NCI-H1930 (cell line): ENCODE results near the gene FBXL7.

Source experiments
- DNase-seq, 2 experiments: peaks; one replicate each; lab custom pipeline; 2025; lab: John Stamatoyannopoulos, UW

The FBXL7 gene

DNA sequence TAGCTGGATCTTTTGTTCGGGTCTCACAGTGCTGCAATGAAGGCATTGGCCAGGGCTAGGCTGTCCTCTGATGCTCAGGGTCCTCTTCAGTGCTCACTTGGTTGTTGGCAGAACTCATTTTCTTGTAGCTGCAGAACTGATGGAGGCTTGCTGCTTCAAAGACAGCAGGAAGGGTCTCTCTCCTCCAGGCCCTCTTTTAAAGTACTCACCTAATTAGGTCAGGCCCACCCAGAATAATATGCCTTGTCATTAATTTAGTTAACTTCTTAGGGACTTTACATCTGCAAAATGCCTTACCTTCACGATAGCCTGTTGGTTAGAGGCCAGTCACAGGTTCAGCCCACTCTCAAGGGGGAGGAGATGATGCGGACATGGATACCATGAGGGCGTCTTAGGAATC, 114.7 kb downstream of the FBXL7 start:
- DNase-seq, result no peak

- DNase-seq, result no peak
Measured at GRCh38 chr5:15615859-15616258, 115.9 kb downstream of the FBXL7 start.

DNA sequence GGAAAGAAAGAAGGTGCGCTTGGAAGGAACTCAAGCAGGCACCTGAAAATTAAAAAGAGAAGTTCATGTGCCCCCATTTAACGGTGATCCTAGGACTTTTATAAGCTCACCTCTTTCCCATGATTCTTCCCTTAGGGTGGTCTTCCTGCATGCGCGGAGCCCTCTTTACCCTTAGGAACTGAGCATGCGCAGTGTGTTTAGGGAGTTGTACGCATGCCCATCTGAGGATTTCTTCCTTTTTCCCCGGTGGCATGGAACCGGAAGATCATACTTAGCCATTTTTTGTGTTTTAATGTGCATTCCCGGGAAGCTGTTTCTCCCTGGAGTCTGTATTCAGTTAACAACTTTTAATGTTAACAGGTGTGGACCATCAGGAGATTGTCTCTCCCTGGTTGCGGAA, 119.0 kb downstream of the FBXL7 start:
- no peak for DNase-seq

DNA sequence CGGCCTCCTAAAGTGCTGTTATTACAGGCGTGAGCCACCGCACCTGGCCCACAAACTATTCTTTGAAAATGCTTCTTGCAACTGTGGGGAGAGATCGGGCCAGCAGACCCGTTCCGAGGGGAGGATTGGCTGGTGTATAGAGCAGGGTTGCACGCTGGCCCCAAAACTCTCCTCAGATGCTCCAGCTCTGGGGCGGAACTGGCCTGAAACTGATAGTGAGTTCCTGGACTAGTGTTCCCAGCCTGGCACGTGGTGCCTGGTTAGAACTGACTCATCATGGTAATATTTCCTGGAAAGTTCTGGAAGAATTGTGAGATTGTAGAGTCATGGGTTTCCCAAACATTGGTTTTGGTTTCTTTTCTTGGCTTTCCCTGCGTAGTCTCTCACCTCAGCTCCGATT, 120.5 kb downstream of the FBXL7 start:
- DNase-seq, result no peak

GRCh38 chr5:15621094-15621493, 121.1 kb downstream of the FBXL7 start:
- no peak for DNase-seq

DNA sequence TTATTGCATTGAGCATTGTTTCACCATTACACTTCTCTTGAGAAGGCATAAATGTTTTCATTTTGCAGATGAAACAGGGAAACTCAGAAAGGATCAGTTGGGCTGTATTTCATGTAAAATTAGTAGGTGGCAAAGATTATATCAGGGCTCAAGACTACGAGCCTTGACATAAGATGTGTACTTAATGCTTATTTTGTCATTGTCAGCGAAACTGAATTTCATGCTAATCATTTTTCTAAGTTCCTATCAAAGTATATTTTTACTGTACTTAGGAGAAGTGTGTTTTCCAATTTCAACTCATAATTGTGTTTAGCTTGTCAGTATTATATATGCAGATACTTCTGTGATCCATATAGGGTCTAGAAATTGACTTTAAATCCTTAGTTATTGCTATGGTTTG, 123.8 kb downstream of the FBXL7 start:
- DNase-seq, result no peak

DNA sequence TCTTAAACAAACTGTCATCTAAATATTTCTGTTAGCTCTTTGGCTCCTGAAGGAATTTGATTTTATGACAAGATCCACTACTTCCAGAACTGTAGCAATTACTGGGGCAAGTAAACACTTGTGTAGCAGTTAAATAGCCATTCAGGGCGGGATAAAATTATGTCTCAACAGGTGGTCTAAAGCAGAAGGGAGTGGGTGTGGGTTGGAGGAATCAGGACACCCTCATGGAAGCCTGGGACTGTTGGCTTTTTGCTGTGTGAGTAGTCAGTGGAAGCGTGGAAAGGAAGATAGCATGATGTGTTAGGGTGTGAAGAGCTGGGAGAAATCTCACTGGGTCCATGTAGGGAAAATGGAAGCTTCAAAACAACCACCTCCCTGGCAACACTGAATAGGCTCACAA, 127.1 kb downstream of the FBXL7 start:
- DNase-seq, result no peak

DNA sequence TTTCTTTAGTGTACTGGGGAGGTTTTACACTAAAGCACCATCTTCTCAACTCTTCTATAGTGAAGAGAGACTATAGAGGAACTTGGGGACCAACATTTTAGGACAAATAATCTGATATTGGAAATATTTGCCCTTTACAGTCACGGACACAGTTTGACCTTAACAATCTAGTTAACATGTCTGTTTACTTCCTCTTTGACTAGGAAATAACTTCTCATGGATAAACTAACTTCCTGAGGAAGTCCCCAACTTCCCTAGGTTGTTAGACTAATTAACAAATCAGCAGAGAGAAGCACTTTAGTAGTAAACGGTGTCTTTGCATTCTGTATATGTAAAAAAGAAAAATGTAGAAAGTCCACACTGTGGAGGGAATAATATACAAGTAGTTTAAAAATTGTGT, 127.7 kb downstream of the FBXL7 start:
- DNase-seq, result no peak

DNA sequence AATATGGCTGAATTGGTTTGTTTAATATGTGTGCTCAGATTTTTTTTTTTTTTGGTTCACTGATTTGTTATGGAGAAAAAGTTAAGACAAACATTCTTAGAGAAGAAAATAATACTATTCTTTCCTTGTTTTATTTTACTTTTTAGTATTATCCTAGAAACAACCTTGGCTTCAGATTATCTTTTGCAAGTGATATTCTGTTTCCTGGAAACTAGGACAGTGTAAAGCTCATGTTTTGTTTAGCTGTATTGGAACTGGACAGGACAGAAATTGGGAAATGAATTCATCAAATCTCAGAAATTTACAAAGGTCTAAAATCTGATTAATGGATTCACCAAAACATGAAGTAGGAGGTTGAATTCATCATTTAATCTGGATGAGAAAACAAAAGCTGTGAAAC, 130.5 kb downstream of the FBXL7 start:
- DNase-seq, result no peak

DNA sequence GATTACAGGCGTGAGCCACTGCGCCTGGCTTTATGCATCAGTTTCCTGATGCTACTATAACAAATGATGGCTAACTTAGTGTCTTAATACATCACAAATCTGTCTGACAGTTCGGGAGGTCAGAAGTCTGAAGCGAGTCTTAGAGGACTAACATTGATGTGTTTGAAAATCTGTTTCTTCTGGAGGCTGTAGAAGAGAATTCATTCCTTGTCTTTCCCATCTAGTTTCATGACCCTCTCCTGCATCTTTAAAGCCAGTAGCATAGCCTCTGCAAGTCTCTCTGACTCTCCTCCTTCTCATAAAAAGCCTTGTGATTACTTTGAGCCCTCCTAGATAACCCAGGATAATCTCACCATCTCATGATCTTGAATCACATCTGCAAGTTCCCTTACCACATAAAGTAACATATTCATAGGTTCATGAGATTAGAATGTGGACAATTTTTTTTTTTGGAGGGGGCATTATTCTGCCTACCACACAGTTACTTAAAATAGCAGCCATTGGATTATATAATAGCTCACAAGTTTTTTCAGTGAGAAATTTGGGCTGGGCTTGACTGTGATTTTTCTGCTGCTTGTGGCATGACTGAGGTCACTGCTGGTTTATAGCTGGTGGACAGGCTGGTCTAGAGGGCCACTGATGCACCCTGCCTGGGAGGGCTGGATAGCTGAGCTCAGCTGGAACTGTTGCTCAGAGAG, 134.8 kb downstream of the FBXL7 start:
- no peak for DNase-seq

DNA sequence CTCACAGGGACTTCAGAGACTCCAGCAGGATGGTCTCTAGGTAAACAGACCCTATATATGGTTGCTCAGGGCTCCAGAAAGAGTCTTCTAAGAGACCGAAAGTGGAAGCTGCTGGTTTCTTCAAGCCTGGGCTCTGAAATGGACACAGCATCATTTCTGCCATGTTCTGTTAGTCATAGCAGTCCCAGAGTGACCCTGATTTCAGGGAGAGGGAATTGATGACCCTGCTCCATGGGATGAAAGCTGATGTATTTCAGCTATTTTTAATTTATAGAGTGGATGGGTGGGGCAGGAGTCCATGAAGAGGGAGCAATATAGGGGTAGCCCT, 135.3 kb downstream of the FBXL7 start:
- DNase-seq, result no peak

GRCh38 chr5:15637345-15637744, 137.4 kb downstream of the FBXL7 start:
- no peak for DNase-seq

DNA sequence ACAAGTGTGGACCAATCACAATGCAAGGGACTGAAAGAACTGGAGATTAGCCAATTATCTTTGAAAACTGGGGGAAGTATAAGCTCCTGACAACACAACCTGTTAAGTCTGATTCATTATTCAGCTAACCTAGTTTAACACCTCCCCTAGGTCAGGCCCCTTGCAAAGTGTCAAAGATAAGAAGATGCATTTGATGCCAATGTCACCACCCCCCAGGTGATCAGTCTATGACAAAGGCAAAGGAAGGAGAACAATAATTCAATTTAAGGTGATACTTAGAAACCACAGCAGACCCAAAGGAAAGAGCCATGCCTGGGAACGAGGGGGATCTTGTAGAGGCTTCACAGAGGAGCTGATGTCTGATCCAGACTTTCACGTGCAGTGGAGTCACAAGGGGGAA, 137.9 kb downstream of the FBXL7 start:
- no peak for DNase-seq

DNA sequence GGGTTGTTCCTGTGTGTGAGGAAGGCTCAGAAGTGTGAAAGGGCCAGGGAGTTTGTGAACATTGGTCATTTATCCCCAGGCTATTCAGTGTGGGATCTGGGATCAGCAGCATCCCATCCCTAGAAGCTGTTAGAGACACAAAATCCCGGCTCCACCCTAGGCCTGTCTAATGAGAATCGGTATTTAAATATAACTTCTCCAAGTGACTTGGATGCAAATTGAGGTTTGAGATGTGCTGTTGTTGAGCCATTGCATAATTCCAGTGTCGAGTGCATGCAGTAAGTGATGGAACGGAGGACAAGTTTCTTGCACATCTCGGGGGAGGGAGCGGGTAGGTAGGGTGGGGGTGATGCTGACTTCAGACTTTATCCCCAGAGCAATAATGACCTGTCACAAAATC, 138.3 kb downstream of the FBXL7 start:
- no peak for DNase-seq

- DNase-seq, result no peak
Measured at GRCh38 chr5:15639288-15639687, 139.3 kb downstream of the FBXL7 start.

GRCh38 chr5:15640116-15640515, 140.1 kb downstream of the FBXL7 start:
- no peak for DNase-seq

DNA sequence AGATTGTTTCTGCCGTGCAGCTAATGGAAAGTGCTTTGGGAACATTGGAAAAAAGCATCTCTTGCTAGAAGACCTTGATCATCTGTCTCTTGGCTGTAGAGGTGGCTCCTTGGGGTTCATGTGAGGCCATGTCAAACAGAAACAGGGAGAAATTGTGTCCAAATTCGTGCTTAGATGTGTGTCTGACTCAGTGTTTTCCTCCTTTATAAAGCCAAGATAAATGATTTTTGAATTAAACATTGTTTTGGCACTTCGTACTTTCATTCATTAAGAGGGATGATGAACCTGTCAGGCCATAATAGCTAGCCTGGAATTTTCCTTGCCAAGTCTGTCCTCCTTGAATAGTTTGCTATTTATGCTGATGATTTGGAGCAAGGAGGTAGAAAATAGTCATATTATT, 143.8 kb downstream of the FBXL7 start:
- DNase-seq, result no peak

- DNase-seq, result no peak
Measured at GRCh38 chr5:15645381-15646160, 145.6 kb downstream of the FBXL7 start.

DNA sequence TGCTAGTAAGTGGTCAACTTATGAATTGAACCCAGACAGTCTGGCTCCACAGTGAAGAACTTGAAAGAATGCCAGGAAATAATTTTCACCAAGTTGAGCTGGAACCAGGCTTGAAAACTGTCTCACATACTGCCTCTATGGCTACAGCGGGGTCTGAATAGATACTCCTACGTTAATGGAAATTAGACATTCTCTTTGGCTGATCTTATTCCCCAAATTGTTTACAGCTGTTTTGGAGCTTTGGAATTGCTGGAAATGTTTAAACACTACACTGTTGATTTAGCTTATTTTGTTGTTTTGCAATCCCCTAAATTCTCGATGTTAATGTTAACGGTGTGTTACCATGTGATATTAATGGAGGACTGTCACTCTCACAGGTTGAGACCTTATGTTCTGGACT, 146.4 kb downstream of the FBXL7 start:
- no peak for DNase-seq

DNA sequence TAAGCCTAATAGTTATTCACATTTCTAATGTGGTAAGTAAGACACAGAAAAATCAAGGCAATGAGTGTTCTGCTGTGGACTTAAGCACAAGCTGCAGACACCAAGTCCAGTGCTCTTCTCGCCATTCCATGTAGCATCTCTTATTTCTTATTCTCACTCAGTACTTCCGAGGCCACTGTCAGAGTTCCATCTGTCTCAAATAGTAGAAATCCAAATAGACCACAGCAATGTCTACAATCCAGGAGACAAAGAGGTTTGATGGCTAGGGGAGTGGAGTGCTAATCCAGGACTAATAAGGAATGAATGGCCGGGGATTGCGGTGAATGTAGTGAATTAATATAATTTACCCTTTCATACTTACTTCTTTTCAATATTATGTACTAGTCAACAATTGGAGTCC, 147.3 kb downstream of the FBXL7 start:
- no peak for DNase-seq

DNA sequence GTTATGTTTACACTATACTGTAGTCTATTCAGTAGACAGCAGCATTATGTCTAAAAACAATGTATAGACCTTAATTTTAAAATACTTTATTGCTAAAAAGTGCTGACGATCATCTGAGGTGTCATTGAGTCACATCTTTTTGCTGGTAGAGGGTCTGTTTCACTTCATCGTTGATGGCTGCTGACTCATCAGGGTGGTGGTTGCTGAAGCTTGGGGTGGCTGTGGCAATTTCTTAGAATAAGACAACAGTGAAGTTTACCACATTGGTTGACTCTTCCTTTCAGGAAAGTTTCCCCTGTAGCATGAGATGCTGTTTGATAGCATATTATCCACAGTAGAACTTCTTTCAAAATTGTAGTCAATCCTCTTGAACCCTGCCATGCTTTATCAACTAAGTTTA, 150.3 kb downstream of the FBXL7 start:
- DNase-seq, result no peak

DNA sequence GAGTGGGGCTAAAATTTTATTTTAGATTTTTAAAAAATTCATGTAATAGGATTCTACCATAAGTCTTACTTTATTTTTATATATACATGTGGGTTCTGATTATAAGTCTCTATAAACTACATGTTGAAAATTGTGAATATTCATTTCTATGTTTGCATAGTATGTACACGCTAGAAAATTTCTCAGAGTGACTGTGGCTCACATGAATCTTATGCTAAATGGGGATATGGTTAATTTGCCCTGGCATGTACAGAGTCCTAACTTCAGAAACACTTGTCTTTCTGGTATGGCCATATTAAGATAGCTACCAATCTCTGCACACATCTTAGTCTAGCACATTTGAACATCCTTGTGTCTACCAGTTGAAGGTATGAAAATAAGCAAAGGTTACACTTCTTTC, 154.8 kb downstream of the FBXL7 start:
- DNase-seq, result no peak

DNA sequence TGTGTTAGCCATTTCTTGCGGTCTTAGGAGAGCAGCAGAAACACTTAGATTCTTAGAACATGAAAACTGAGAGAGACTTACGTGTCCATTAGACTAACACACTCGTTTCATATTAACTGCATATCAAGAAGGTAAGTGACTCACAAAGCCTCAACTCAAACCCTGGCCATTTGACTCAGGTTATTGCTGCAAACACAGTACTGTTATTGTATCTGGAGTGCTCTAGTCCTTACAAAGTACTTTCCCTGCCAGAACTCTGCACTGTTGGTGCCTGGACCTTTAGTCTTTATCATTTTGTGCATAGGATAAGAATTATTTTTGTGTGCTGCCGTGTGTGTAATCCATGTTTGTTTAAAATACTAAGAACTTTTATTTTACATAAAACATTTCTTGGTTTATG, 155.7 kb downstream of the FBXL7 start:
- no peak for DNase-seq

DNA sequence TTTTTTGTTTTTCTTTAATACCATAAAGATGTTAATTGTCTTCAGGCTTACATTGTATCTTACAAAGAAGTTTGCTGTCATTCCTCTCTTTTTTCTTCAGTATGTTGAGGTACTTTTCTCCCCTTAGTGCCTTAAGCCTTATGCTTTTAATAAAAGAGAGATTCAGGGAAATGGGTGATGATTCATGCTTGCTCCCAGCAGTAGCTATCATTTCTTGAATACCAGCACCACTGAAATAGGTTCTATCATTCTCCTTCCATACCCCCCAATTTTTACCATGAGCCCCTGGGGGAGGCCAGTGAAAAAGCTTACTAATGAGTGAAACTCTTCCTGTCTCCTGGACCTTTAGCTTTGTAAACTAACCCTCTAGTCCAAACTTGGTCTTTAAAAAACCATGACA, 165.0 kb downstream of the FBXL7 start:
- DNase-seq, result no peak
